ENCODE data around the gene POLDIP3. TPM values are rescaled to one million over a fixed set of nuclear protein-coding genes. Genes with fewer than 3 reads are reported as not detected.

POLDIP3 gene
- total RNA-seq, 1 experiment from 2014 or later = 51.3 TPM

- ChIA-PET POLR2A (interaction anchor here (0.7 kb wide), 1 partner anchor 41 kb away, joined by 3 read pairs; the partner anchor contains the start of gene POLDIP3), CTCF (interaction anchor here (1.3 kb wide), 1 partner anchor 203 kb away, joined by 3 read pairs; no protein-coding TSS in a partner anchor)
- Mint-ChIP-seq H3K36me3 (ENCODE audit: insufficient read depth, unreplicated experiment) (no peaks in the 10 kb centered on the region), H3K4me3 (ENCODE audit: unreplicated experiment) (no peak overlapping the region), H3K27ac (ENCODE audit: low read depth, unreplicated experiment) (no peak overlapping the region), H3K9me3 (ENCODE audit: unreplicated experiment) (no peaks in the 10 kb centered on the region), H3K4me1 (ENCODE audit: insufficient read depth, unreplicated experiment) (no peaks in the 10 kb centered on the region), H3K27me3 (ENCODE audit: insufficient read depth, unreplicated experiment) (no peaks in the 10 kb centered on the region)
- DNase-seq (ENCODE audit: unreplicated experiment) = no peak
- no peak for TF ChIP-seq CTCF (IDR thresholded peaks at IDR 0.05; ENCODE audit: unreplicated experiment)
- BruUV-seq (replicated peaks) = no TSS peak
- intact Hi-C loops (cut with micrococcal nuclease) = no loop called here
Observed at GRCh38 chr22:42655693-42656092, 41.0 kb upstream of the POLDIP3 start.

- Mint-ChIP-seq H3K27me3 (ENCODE audit: insufficient read depth, unreplicated experiment) (no peaks in the 10 kb centered on the region), H3K4me3 (ENCODE audit: unreplicated experiment) (no peak overlapping the region), H3K27ac (ENCODE audit: low read depth, unreplicated experiment) (no peak overlapping the region), H3K9me3 (ENCODE audit: unreplicated experiment) (no peaks in the 10 kb centered on the region), H3K36me3 (ENCODE audit: insufficient read depth, unreplicated experiment) (no peaks in the 10 kb centered on the region), H3K4me1 (ENCODE audit: insufficient read depth, unreplicated experiment) (no peaks in the 10 kb centered on the region)
- BruUV-seq (replicated peaks) = no TSS peak
- DNase-seq (ENCODE audit: unreplicated experiment) = no peak
- intact Hi-C loops (cut with micrococcal nuclease) = no loop called here
- POLR2A ChIA-PET = no interaction called here
- no peak for TF ChIP-seq CTCF (IDR thresholded peaks at IDR 0.05; ENCODE audit: unreplicated experiment)
- CTCF ChIA-PET = interaction anchor here (0.7 kb wide), 1 partner anchor 406 kb away, joined by 3 read pairs; no protein-coding TSS in a partner anchor
Observed at GRCh38 chr22:42654436-42655073, 39.9 kb upstream of the POLDIP3 start.

- Mint-ChIP-seq H3K9me3 (ENCODE audit: unreplicated experiment) (no peaks in the 10 kb centered on the region), H3K4me1 (ENCODE audit: insufficient read depth, unreplicated experiment) (no peaks in the 10 kb centered on the region), H3K4me3 (ENCODE audit: unreplicated experiment) (no peak overlapping the region), H3K36me3 (ENCODE audit: insufficient read depth, unreplicated experiment) (no peaks in the 10 kb centered on the region), H3K27me3 (ENCODE audit: insufficient read depth, unreplicated experiment) (no peaks in the 10 kb centered on the region), H3K27ac (ENCODE audit: low read depth, unreplicated experiment) (no peak overlapping the region)
- ChIA-PET CTCF (interaction anchor here (0.7 kb wide), 1 partner anchor 406 kb away, joined by 3 read pairs; no protein-coding TSS in a partner anchor), POLR2A (no interaction called here)
- no peak for TF ChIP-seq CTCF (IDR thresholded peaks at IDR 0.05; ENCODE audit: unreplicated experiment)
- no peak for DNase-seq (ENCODE audit: unreplicated experiment)
- no TSS peak for BruUV-seq (replicated peaks)
- intact Hi-C loops (cut with micrococcal nuclease) = no loop called here
Observed at GRCh38 chr22:42653999-42654398, 39.3 kb upstream of the POLDIP3 start.

GRCh38 chr22:42651134-42651533 is 36.5 kb upstream of the POLDIP3 start:
- Mint-ChIP-seq H3K4me3 (ENCODE audit: unreplicated experiment) (no peak overlapping the region), H3K27me3 (ENCODE audit: insufficient read depth, unreplicated experiment) (no peaks in the 10 kb centered on the region), H3K36me3 (ENCODE audit: insufficient read depth, unreplicated experiment) (peaks cover 3% of the 10 kb centered on the region), H3K9me3 (ENCODE audit: unreplicated experiment) (no peaks in the 10 kb centered on the region), H3K4me1 (ENCODE audit: insufficient read depth, unreplicated experiment) (peaks cover 11% of the 10 kb centered on the region), H3K27ac (ENCODE audit: low read depth, unreplicated experiment) (no peak overlapping the region)
- DNase-seq (ENCODE audit: unreplicated experiment) = peak; percentile 30
- TF ChIP-seq CTCF (IDR thresholded peaks at IDR 0.05; ENCODE audit: unreplicated experiment) = no peak
- intact Hi-C loops (cut with micrococcal nuclease) = no loop called here
- ChIA-PET CTCF (interaction anchor here (0.6 to 2.1 kb wide), 6 partner anchors 9 to 296 kb away, joined by 3 to 8 read pairs (median 4); partner anchors contain the start of gene ATP5MGL), POLR2A (interaction anchor here (0.6 to 1.1 kb wide), 3 partner anchors 20 to 210 kb away, joined by 3 read pairs; no protein-coding TSS in a partner anchor)
- no TSS peak for BruUV-seq (replicated peaks)

Data from MCF 10A (cell line).